Measurements from ENCODE around the gene ZSWIM4. TPM values are rescaled to one million over a fixed set of nuclear protein-coding genes. Genes with fewer than 3 reads are reported as not detected.

ZSWIM4 gene
- total and polyA plus RNA-seq, 10 of the 15 experiments (the other 5 are each of a cell fraction or from before 2014, with no cell fraction given): 0.73 to 11.1 (median 1.8) TPM; not detected in 2

- peaks cover 0 to 3% of the 10 kb centered on the region in 2 experiments; a peak in 1 of 4 replicates for H3K36me3 ChIP-seq (ENCODE audit: control insufficient read depth in 2 of 2, insufficient read depth in 2 of 2, low read length in 1 of 2)
- DNase-seq (ENCODE audit: low read depth, low spot score) (no peak), FAIRE-seq (no peak), ATAC-seq (no peak)
- 0 out of 2 replicates have a peak overlapping the region, but pooled peaks have one; percentile 51 for H3K4me3 ChIP-seq
- ChIA-PET SMC1A (ENCODE audit: uncharacterized antibody, unreplicated experiment) (interaction anchor here (0.8 to 3.0 kb wide), 6 partner anchors 10 to 61 kb away, joined by 3 to 25 read pairs (median 4); partner anchors contain the start of genes C19orf53 and ZSWIM4), POLR2A (interaction anchor here (0.9 to 7.5 kb wide), 8 partner anchors 11 to 88 kb away, joined by 3 to 85 read pairs (median 3); partner anchors contain the start of gene ZSWIM4), CTCF (interaction anchor here (0.6 to 7.1 kb wide), 11 partner anchors 9 to 228 kb away, joined by 3 to 51 read pairs (median 4); partner anchors contain the start of gene ZSWIM4), RAD21 (ENCODE audit: unreplicated experiment) (interaction anchor here (0.9 to 2.3 kb wide), 5 partner anchors 11 to 51 kb away, joined by 3 to 29 read pairs (median 6); no protein-coding TSS in a partner anchor)
- in situ Hi-C loops (cut with MboI): no loop called here
- no peak overlapping the region; the same call in none of the 2 replicates for H3K4me2 ChIP-seq (ENCODE audit: control insufficient read depth, insufficient read depth)
- peaks cover 45% of the 10 kb centered on the region for H3K4me1 ChIP-seq (ENCODE audit: control insufficient read depth, insufficient read depth, low read length)
- H3K79me2 ChIP-seq (ENCODE audit: control insufficient read depth, insufficient read depth, low read length): peaks cover 37% of the 10 kb centered on the region
- no TSS peak for BruUV-seq (replicated peaks)
- no peaks in the 10 kb centered on the region for H4K20me1 ChIP-seq (ENCODE audit: control insufficient read depth, insufficient read depth)
- H2AFZ ChIP-seq (ENCODE audit: control insufficient read depth, low read depth, low read length): no peak overlapping the region
- H3K27me3 ChIP-seq (replicated peaks in 1 of 2; ENCODE audit: control insufficient read depth in 2 of 2, insufficient read depth in 2 of 2, low read length in 1 of 2): no peaks in the 10 kb centered on the region
- no peaks in the 10 kb centered on the region for H3K9me3 ChIP-seq (replicated peaks; ENCODE audit: control insufficient read depth, insufficient read depth, low read length)
- intact Hi-C loops (cut with micrococcal nuclease; ENCODE audit: unreplicated experiment): loop anchor here (5.0 kb wide), 1 partner anchor 39 kb away; the partner anchor contains the start of gene ZSWIM4
- H3K27ac ChIP-seq (ENCODE audit: control insufficient read depth, insufficient read depth): peak overlapping the region; percentile 72
- no peak overlapping the region; the same call in 1 of the 2 replicates for H3K9ac ChIP-seq (ENCODE audit: control insufficient read depth, insufficient read depth, low read length)
- WGBS (ENCODE audit: insufficient coverage, insufficient replicate concordance, low lambda C conversion rate, missing lambda C conversion rate): 18% methylated on average over 21 of the region's 21 CpGs
- no peak for TF ChIP-seq FOXK2 (IDR thresholded peaks at IDR 0.05)
- TF ChIP-seq NBN (IDR thresholded peaks at IDR 0.05): no peak
- TF ChIP-seq TCF7 (IDR thresholded peaks at IDR 0.05; ENCODE audit: borderline replicate concordance): no peak
- TF ChIP-seq CHD2 (IDR thresholded peaks at IDR 0.05; ENCODE audit: borderline replicate concordance, low read depth, low read length): no peak
- TF ChIP-seq ETV6 (conservative IDR thresholded peaks at IDR 0.05 in 1 of 2, IDR thresholded peaks at IDR 0.05 in 1 of 2; ENCODE audit: borderline replicate concordance in 1 of 2, low read depth in 1 of 2): 0 out of 4 replicates have a peak, but pooled peaks of 1 of the 2 experiments have one; percentile 43
- TF ChIP-seq CHD1 (IDR thresholded peaks at IDR 0.05; ENCODE audit: low read depth, low read length): no peak
- no peak for TF ChIP-seq SMAD1 (IDR thresholded peaks at IDR 0.05; ENCODE audit: low read depth, partially characterized antibody)
- TF ChIP-seq PRDM15 (CRISPR knock-in tag; IDR thresholded peaks at IDR 0.05): no peak
- TF ChIP-seq CUX1 (IDR thresholded peaks at IDR 0.05; ENCODE audit: insufficient replicate concordance, low read depth, low read length): no peak
Observed at GRCh38 chr19:13835791-13836723, 40.8 kb downstream of the ZSWIM4 start.

Measured in GM12878 (cell line).